Neuron (in vitro differentiated cells): ENCODE measurements around the gene STX17.
"Not testable (repeated sequence)": the region's sequence is repeated elsewhere in the genome, so short reads cannot be mapped to it uniquely, and the experiment has no call there.

ENCODE experiments used
- H2AFZ ChIP-seq: one replicate; pipeline ENCODE4 v1.6.1; 2013; ENCODE audit warnings: low read depth, mild to moderate bottlenecking, inconsistent platforms, low read length, moderate library complexity
- H3K27me3 ChIP-seq: one replicate; pipeline ENCODE4 v1.6.1; 2013; ENCODE audit warnings: low read length; ENCODE audit not compliant: insufficient read depth
- H3K36me3 ChIP-seq: one replicate; pipeline ENCODE4 v1.6.1; 2013; ENCODE audit warnings: low read length; ENCODE audit not compliant: insufficient read depth
- H3K4me1 ChIP-seq: one replicate; pipeline ENCODE4 v1.6.1; 2013; ENCODE audit warnings: low read length; ENCODE audit not compliant: insufficient read depth
- H3K4me3 ChIP-seq: 2 replicates; pipeline ENCODE4 v1.5.1; 2013; ENCODE audit warnings: mild to moderate bottlenecking, low read length, moderate library complexity
- H3K9me3 ChIP-seq: one replicate; pipeline ENCODE4 v1.6.1; 2013; ENCODE audit warnings: low read length

STX17 gene

GRCh38 chr9:99962680-99963261, 56.3 kb downstream of the STX17 start:
- no peaks in the 10 kb centered on the region for H3K27me3 ChIP-seq
- H3K9me3 ChIP-seq: no peaks in the 10 kb centered on the region
- no peak overlapping the region for H2AFZ ChIP-seq
- H3K36me3 ChIP-seq: peaks cover 2% of the 10 kb centered on the region
- H3K4me3 ChIP-seq: no peak overlapping the region
- peaks cover 29% of the 10 kb centered on the region for H3K4me1 ChIP-seq

GRCh38 chr9:99964336-99964735, 57.9 kb downstream of the STX17 start:
- Histone ChIP-seq H3K4me1 (peaks cover 35% of the 10 kb centered on the region), H3K36me3 (peaks cover 2% of the 10 kb centered on the region), H3K9me3 (no peaks in the 10 kb centered on the region), H3K27me3 (no peaks in the 10 kb centered on the region), H2AFZ (no peak overlapping the region), H3K4me3 (no peak overlapping the region)

GRCh38 chr9:99966001-99966400, 59.5 kb downstream of the STX17 start:
- H3K4me1 ChIP-seq: peaks cover 35% of the 10 kb centered on the region

GRCh38 chr9:99966716-99967115, 60.3 kb downstream of the STX17 start:
- Histone ChIP-seq H2AFZ (no peak overlapping the region), H3K4me1 (peaks cover 35% of the 10 kb centered on the region), H3K4me3 (no peak overlapping the region), H3K36me3 (no peaks in the 10 kb centered on the region), H3K27me3 (no peaks in the 10 kb centered on the region), H3K9me3 (no peaks in the 10 kb centered on the region)

More at GRCh38 chr9:99966001-99966400, 59.5 kb downstream of the STX17 start:
- no peaks in the 10 kb centered on the region for H3K27me3 ChIP-seq
- no peaks in the 10 kb centered on the region for H3K9me3 ChIP-seq
- H3K4me3 ChIP-seq: no peak overlapping the region
- no peak overlapping the region for H2AFZ ChIP-seq
- H3K36me3 ChIP-seq: no peaks in the 10 kb centered on the region

- H2AFZ ChIP-seq: no peak overlapping the region
Measured at GRCh38 chr9:99967457-99967856, 61.0 kb downstream of the STX17 start.

GRCh38 chr9:99970481-99970880, 64.0 kb downstream of the STX17 start:
- H3K9me3 ChIP-seq: no peaks in the 10 kb centered on the region
- no peaks in the 10 kb centered on the region for H3K27me3 ChIP-seq
- no peak overlapping the region for H3K4me3 ChIP-seq
- peaks cover 24% of the 10 kb centered on the region for H3K4me1 ChIP-seq
- no peaks in the 10 kb centered on the region for H3K36me3 ChIP-seq
- H2AFZ ChIP-seq: no peak overlapping the region

More at GRCh38 chr9:99967457-99967856, 61.0 kb downstream of the STX17 start:
- H3K27me3 ChIP-seq: no peaks in the 10 kb centered on the region
- H3K9me3 ChIP-seq: no peaks in the 10 kb centered on the region
- H3K4me3 ChIP-seq: no peak overlapping the region
- H3K36me3 ChIP-seq: no peaks in the 10 kb centered on the region
- H3K4me1 ChIP-seq: peaks cover 28% of the 10 kb centered on the region

GRCh38 chr9:99971410-99971809, 65.0 kb downstream of the STX17 start:
- Histone ChIP-seq H2AFZ (no peak overlapping the region), H3K27me3 (no peaks in the 10 kb centered on the region), H3K36me3 (no peaks in the 10 kb centered on the region), H3K4me1 (peaks cover 19% of the 10 kb centered on the region), H3K4me3 (no peak overlapping the region), H3K9me3 (no peaks in the 10 kb centered on the region)

- Histone ChIP-seq H3K27me3 (no peaks in the 10 kb centered on the region), H3K4me1 (peaks cover 12% of the 10 kb centered on the region), H3K4me3 (no peak overlapping the region), H2AFZ (no peak overlapping the region), H3K36me3 (no peaks in the 10 kb centered on the region), H3K9me3 (no peaks in the 10 kb centered on the region)
Measured at GRCh38 chr9:99973455-99973854, 67.0 kb downstream of the STX17 start.

- Histone ChIP-seq H3K27me3 (no peaks in the 10 kb centered on the region), H3K36me3 (no peaks in the 10 kb centered on the region), H3K4me3 (no peak overlapping the region), H3K4me1 (peaks cover 17% of the 10 kb centered on the region), H3K9me3 (no peaks in the 10 kb centered on the region), H2AFZ (no peak overlapping the region)
Measured at GRCh38 chr9:99977033-99977792, 70.8 kb downstream of the STX17 start.

GRCh38 chr9:99978221-99978620, 71.8 kb downstream of the STX17 start:
- Histone ChIP-seq H3K4me1 (peaks cover 17% of the 10 kb centered on the region), H3K9me3 (no peaks in the 10 kb centered on the region), H2AFZ (no peak overlapping the region), H3K36me3 (peaks cover 6% of the 10 kb centered on the region), H3K27me3 (no peaks in the 10 kb centered on the region), H3K4me3 (no peak overlapping the region)

- Histone ChIP-seq H2AFZ (no peak overlapping the region), H3K4me3 (no peak overlapping the region), H3K27me3 (no peaks in the 10 kb centered on the region), H3K36me3 (peaks cover 15% of the 10 kb centered on the region), H3K9me3 (no peaks in the 10 kb centered on the region), H3K4me1 (peaks cover 17% of the 10 kb centered on the region)
Measured at GRCh38 chr9:99980598-99980997, 74.1 kb downstream of the STX17 start.

GRCh38 chr9:99986642-99987041, 80.2 kb downstream of the STX17 start:
- Histone ChIP-seq H3K4me1 (no peaks in the 10 kb centered on the region), H3K27me3 (no peaks in the 10 kb centered on the region), H3K36me3 (peaks cover 15% of the 10 kb centered on the region), H3K9me3 (peaks cover 7% of the 10 kb centered on the region), H2AFZ (no peak overlapping the region), H3K4me3 (no peak overlapping the region)

- not testable (repeated sequence) for H3K4me1 ChIP-seq, H3K9me3 ChIP-seq, H3K36me3 ChIP-seq, H3K4me3 ChIP-seq, H2AFZ ChIP-seq, H3K27me3 ChIP-seq
Measured at GRCh38 chr9:99990508-99990907, 84.1 kb downstream of the STX17 start.
